Activated CD4-positive, alpha-beta T cell treated with anti-CD3 and anti-CD28 coated beads, Interleukin-2, Interleukin-4, amounts not matched to agents 100 ng/mL and 50 ng/mL, durations not matched to agents 16 hours and 8 hours (primary cell): ENCODE results near the gene AFF1.
"Not testable (repeated sequence)": the region's sequence is repeated elsewhere in the genome, so short reads cannot be mapped to it uniquely, and the experiment has no call there.

Source experiments
- DNase-seq: peaks from one replicate; pipeline ENCODE4 v3.0.0-alpha.2; 2020; ENCODE audit warnings: low spot score

AFF1 gene

DNA sequence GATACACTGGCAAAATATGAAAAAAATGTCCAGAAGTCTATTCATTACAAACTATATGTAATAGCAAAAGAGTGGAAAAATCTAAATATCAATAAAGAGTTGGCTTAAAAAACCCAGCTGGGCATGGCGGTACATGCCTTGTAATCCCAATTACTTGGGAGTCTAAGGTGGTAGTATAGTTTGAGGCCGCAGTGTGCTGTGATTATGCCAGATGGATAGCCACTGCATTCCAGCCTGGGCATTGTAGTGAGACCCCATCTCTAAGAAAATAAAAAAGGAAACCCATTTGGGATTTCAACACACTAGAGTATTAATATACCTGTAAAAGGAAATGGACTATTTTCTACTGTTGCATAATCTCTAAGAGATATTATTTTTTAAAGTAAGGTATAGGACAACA, 45.4 kb downstream of the AFF1 start:
- DNase-seq = no peak

GRCh38 chr4:86981789-86982188, 47.0 kb downstream of the AFF1 start:
- DNase-seq = no peak

DNA sequence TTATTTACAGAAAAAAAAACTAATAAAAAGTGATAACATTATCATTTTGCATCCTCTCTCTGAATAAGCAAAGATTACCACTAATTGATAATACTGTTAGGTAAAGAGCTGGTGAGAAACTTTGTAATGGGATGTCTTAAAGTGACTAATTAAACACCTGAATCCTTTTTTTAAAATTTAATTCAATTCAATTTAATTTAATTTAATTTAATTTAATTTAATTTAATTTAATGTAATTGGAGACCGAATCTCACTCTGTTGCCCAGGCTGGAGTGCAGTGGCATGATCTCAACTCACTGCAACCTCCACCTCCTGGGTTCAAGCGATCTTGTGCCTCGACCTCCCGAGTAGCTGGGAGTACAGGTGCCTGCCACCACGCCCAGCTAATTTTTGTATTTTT, 51.0 kb downstream of the AFF1 start:
- not testable (repeated sequence) for DNase-seq

GRCh38 chr4:86989658-86990057, 54.8 kb downstream of the AFF1 start:
- not testable (repeated sequence) for DNase-seq

GRCh38 chr4:86990510-86990909, 55.7 kb downstream of the AFF1 start:
- DNase-seq = no peak

DNA sequence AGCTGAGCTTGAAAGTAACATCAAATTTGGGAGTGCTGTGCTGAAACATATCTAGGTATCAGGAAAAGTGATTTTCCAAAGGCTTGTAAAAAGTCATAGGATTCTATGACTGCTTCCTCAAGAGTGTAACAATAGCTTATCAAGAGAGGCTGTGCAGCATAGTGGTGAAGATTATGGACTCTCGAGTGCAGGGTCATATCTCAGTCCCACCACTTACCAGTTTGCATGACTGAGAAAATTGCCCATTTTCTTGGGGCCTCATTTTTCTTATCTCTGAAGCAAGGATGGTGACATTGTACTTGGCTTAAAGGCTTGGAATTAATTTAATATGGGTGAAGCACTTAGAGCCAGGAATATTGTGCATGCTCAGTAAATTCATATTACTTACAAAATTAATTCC, 57.2 kb downstream of the AFF1 start:
- DNase-seq = no peak

DNA sequence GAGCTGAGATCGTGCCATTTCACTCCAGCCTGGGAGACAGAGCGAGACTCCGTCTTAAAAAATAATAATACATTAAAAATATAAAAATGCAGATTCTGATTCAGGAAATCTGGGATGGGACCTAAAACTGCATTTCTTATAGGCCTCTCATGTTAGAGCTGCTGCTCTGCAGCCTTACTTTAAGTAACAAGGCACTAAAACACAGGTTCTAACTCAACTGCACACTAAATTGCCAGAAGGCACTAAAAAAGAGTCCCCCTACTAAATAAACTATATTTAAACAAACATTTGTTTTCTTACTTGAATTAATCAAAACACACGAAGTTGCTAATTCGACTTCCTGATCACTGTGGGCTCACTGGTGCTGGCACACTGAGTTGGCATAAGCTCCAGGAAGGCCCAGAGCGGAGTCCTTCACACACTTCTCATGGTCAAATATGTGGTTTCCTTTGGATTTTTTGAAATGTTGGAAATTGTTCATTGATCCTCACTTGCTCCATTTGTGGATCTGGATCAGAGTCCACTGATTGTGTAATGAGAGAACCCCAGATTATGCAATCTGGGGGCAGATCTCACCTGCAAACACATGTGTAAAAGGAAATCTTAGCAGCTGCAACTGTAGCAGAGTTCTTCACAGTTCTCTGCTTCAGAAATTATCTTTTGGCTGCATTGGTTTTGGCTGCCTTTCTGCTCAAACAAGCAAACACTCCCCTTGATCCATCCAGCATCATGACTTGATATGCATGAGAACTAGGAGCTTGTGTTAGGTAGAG, 59.3 kb downstream of the AFF1 start:
- no peak for DNase-seq

DNA sequence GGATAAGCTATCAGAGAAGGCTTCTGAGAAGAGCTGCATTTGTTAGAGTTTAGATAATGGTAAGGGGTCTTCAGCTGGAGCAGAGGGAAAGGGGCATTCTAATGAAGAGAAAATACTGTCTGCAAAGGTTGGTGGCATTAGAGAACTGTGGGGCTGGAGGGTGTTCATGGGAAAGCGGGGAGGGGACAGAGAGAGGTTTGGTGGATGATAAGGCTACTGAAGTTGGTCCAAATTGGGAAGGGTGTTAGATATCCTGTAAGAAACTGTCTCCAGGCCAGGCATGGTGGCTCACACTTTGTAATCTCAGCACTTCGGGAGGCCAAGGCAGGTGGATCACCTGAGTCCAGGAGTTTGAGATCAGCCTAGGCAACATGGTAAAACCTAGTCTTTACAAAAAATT, 59.9 kb downstream of the AFF1 start:
- DNase-seq = no peak

DNA sequence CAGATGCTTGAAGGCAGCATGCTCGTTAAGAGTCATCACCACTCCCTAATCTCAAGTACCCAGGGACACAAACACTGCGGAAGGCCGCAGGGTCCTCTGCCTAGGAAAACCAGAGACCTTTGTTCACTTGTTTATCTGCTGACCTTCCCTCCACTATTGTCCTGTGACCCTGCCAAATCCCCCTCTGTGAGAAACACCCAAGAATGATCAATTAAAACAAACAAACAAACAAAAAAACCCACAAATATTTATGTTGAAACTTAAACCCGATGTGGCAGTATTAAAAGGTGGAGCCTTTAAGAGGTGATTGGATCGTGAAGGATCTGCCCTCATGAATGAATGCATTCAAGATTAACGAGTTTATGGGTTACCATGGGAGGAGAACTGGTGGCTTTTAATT, 61.7 kb downstream of the AFF1 start:
- DNase-seq = not testable (repeated sequence)

DNA sequence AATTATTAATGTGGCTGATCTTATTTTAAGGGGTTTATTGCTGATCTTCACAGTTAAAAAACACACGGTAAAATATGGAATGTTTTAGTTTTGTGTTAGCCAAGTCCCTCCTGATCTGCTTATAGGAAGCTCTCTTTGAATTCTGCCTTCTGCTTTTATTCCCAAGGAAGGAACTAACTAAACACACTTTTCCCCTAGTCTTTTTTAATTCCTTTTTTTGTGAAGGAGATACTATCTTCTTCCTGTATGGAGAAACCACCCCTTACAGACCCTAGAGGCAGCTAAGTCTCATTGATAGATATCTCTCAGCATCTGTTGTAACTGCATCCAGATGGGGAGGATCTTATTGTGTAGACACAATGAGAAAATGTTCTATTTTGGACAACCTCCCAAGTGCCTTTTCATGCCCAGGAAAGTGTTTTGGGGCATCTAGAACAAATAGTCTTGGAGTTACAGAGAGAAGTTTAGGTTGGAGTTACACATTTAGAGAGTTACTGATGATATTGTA, 64.4 kb downstream of the AFF1 start:
- no peak for DNase-seq

- DNase-seq = no peak
Measured at GRCh38 chr4:87002682-87003043, 67.9 kb downstream of the AFF1 start.

GRCh38 chr4:87003266-87003665, 68.5 kb downstream of the AFF1 start:
- DNase-seq = no peak

- DNase-seq = no peak
Measured at GRCh38 chr4:87005369-87005689, 70.5 kb downstream of the AFF1 start.

GRCh38 chr4:87005690-87006425, 71.0 kb downstream of the AFF1 start:
- DNase-seq = peak; percentile 67

- no peak for DNase-seq
Measured at GRCh38 chr4:87006426-87006675, 71.5 kb downstream of the AFF1 start.

DNA sequence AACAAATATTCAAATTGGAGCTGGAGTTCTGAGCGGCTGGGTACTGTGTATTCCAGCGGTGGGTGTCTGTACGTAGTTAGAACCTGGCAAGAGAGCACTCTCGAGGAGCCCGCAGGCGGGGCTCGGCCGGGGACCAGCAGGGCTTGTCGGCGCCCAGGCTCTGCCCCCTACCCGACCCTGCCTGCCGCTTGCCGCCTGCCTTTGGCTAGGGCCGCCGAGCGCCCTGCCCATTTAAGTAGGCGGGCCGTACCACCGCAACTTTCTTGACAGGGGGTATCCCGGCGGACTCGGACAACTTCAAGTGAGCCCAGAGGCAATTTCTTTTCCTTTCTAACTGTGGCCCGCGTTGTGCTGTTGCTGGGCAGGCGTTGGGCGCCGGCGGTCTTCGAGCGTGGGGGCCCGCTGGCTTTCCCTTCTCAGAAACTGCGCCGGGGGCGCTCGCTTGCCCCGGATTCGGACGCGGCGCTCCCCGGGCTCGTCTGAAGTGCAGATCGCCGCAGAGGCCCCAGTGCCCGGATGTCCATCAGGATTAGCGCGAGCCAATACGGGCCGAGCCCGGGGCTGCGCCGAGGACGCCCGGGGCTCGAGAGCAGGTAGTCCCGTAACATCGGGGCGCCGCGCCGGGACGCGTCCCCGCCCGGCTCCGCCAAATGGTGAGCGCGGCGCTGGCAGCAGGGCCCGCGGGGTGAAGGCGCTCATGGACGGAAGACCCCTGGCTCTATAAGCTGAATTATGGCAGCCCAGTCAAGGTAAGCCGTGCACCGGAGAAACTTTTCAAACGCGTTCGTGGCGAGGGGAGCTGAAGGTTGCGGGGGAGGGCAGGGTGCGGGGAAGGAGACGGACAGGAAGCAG, 72.1 kb downstream of the AFF1 start:
- peak; percentile 91 for DNase-seq

DNA sequence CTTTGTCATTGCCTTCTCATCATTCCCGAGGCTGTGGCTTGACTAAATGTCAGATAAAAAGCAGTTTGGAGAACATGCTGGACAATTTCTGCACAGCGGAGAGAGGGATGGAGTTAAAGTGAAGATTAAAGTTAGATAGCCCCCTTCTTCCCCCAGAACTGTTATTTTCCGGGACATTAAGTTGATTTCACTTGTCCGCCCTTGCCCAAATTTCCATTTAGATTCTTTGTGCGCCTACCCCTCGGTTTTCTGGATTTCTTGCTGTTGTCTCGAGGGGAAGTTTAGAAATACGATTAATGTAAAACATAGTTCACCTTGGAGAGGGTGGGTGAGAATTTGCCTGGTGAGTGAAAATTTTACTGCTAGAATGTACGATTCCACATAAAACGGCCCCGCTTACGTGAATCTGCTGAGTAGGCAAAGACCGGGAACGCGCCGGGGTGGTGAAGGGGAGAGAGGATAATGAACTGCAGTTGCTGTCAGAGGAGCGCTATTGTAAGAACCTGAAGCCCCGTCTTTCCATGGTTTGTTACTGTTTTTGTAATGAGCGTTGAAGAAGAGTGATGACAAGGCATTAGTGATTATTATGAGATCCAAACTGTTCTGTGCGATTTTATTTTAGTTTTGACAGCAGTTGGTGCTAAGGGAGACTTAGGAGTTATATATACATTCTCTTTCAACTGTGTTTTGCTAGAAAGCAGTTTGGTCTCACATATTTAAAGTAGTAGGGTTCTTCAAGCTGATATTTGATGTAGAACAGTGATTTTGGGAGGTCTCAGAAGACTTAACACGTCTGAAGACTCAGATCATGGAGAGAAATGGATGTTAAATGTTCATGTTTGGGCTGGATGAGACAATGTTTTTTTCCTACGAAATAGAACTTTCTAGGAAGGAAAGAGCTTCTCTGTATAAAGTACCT, 73.0 kb downstream of the AFF1 start:
- peak; percentile 51 for DNase-seq

GRCh38 chr4:87009095-87009648, 74.4 kb downstream of the AFF1 start:
- DNase-seq = no peak

- no peak for DNase-seq
Measured at GRCh38 chr4:87010192-87010591, 75.4 kb downstream of the AFF1 start.

DNA sequence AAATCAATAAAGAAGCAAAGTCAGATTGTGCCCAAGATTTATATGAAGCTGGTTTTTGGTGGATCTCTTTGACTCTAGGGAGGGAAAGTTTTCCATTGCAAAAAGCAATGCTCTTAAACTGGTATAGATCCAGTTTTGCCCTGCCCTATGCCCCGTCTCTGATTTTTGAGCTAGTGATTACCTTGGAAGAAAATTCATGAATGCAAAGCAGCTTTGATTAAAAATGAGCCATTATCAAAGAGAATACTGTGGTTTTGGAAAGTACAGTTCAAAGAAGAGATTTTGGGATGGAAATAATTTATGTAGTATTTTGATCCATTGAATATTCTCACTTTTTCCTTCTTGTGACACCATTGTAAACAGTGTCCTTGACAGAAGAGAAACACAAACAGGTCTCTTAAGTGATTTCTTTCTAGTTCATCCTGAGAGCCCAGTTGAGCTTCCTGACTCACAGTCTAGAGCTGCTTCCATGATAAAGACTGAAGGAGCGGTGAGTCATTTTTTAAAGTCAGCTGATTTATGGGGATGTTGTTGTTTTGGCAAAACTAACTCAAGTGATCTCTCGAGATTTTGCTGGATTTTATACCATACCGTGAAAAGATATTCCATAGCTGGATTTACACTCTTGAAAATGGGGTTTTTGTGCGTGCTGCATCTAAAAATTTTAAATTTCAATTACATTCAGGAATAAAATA, 76.7 kb downstream of the AFF1 start:
- no peak for DNase-seq
